Thyroid gland (tissue), 4 donors: ENCODE data around the gene ATP6V1G1. TPM values are rescaled to one million over a fixed set of nuclear protein-coding genes. Genes with fewer than 3 reads are reported as not detected.
"Not testable (repeated sequence)": the region's sequence is repeated elsewhere in the genome, so short reads cannot be mapped to it uniquely, and the experiment has no call there.

Experiments used
- DNase-seq, 2 donors: peaks; one replicate each; pipeline ENCODE4 v3.0.0-alpha.2; 2019
- H3K27ac ChIP-seq, 3 donors: fragments of 200-600 bp; sonication (generic); 1 replicate in 2 of 3; 2 replicates in 1 of 3; pipeline ENCODE4 v1.5.1; 2016 to 2019; ENCODE audit warnings: mild to moderate bottlenecking in 1 of 3, moderate library complexity in 1 of 3
- H3K27me3 ChIP-seq: fragments of 200-600 bp; sonication (generic); one replicate; pipeline ENCODE4 v1.5.1; 2019
- H3K36me3 ChIP-seq, 2 donors: fragments of 200-600 bp; sonication (generic); one replicate each; pipeline ENCODE4 v1.5.1; 2016 to 2019
- H3K4me1 ChIP-seq, 2 donors: fragments of 200-600 bp; sonication (generic); one replicate each; pipeline ENCODE4 v1.5.1; 2017 to 2019
- H3K4me3 ChIP-seq, 3 donors: fragments of 200-600 bp; sonication (generic); replicated peaks in 1 of 3; 1 replicate in 2 of 3; 2 replicates in 1 of 3; pipeline ENCODE4 v1.5.1; 2016; ENCODE audit warnings: mild to moderate bottlenecking in 1 of 3
- H3K9me3 ChIP-seq: fragments of 200-600 bp; sonication (generic); one replicate; pipeline ENCODE4 v1.5.1; 2017
- CTCF ChIP-seq, 6 experiments: fragments of 200-600 bp in 3 of 6; fragments of 450-650 bp in 3 of 6; sonication (generic) in 3 of 6; IDR thresholded peaks; one replicate each; pipeline ENCODE4 v1.5.1; 2016 to 2019; ENCODE audit warnings: antibody characterized with exemption in 6 of 6, mild to moderate bottlenecking in 2 of 6, inconsistent platforms in 1 of 6, moderate library complexity in 1 of 6
- POLR2A ChIP-seq, 2 donors: fragments of 450-650 bp; IDR thresholded peaks; one replicate each; pipeline ENCODE4 v1.6.1; 2017; ENCODE audit warnings: antibody characterized with exemption in 2 of 2, mild to moderate bottlenecking in 2 of 2, moderate library complexity in 1 of 2
- WGBS, 2 donors: methylation state at CpG; one replicate each; pipeline ENCODE4 v1.1.5; 2017; 5-methylcytosine and 5-hydroxymethylcytosine counted together
- intact Hi-C: fragments of 100-400 bp; cut with DNase I; formaldehyde crosslinking; loops from one replicate; pipeline ENCODE4 v1.15.1; 2023
- total RNA-seq, 4 donors: library from RNA; depleted of rRNA; stranded (reverse); fragments of >200 nt; gene quantifications; one replicate each; pipeline ENCODE4 v1.2.3, GENCODE V29; 2016

Gene ATP6V1G1
- total RNA-seq, 4 donors from 2014 or later = 193 to 223 (median 200) TPM

GRCh38 chr9:114570742-114571141 is 16.8 kb upstream of the ATP6V1G1 start:
- intact Hi-C loops = no loop called here

GRCh38 chr9:114571391-114571790 is 16.2 kb upstream of the ATP6V1G1 start:
- WGBS, 2 donors = 54 to 63% methylated on average over 3 of the region's 3 CpGs
- intact Hi-C loops = no loop called here
- TF ChIP-seq POLR2A (IDR thresholded peaks at IDR 0.05) = no peak
- peak in 1 of 6 experiments; percentile 28 for TF ChIP-seq CTCF (IDR thresholded peaks at IDR 0.05)

More at GRCh38 chr9:114570742-114571141, 16.8 kb upstream of the ATP6V1G1 start:
- Histone ChIP-seq H3K27ac (no peak overlapping the region), H3K9me3 (no peaks in the 10 kb centered on the region), H3K27me3 (no peaks in the 10 kb centered on the region), H3K4me1 (no peaks in the 10 kb centered on the region), H3K4me3 (no peak overlapping the region), H3K36me3 (no peaks in the 10 kb centered on the region)
- no peak for DNase-seq
- 92% methylated on average over 7 of the region's 7 CpGs for WGBS, 2 donors
- TF ChIP-seq POLR2A (IDR thresholded peaks at IDR 0.05) (no peak), CTCF (IDR thresholded peaks at IDR 0.05) (no peak)

GRCh38 chr9:114572199-114572598 is 15.4 kb upstream of the ATP6V1G1 start:
- Histone ChIP-seq H3K36me3 (no peaks in the 10 kb centered on the region), H3K9me3 (no peaks in the 10 kb centered on the region), H3K4me1 (no peaks in the 10 kb centered on the region), H3K27ac (no peak overlapping the region), H3K27me3 (no peaks in the 10 kb centered on the region), H3K4me3 (no peak overlapping the region)
- TF ChIP-seq POLR2A (IDR thresholded peaks at IDR 0.05) (no peak), CTCF (IDR thresholded peaks at IDR 0.05) (no peak)
- DNase-seq = no peak
- intact Hi-C loops = no loop called here
- WGBS, 2 donors = 86 to 90% methylated on average over 6 of the region's 6 CpGs

More at GRCh38 chr9:114571391-114571790, 16.2 kb upstream of the ATP6V1G1 start:
- no peaks in the 10 kb centered on the region for H3K27me3 ChIP-seq
- H3K4me1 ChIP-seq = no peaks in the 10 kb centered on the region
- no peaks in the 10 kb centered on the region for H3K9me3 ChIP-seq
- no peak overlapping the region for H3K4me3 ChIP-seq
- peak; percentile 38 to 60 for DNase-seq
- no peaks in the 10 kb centered on the region for H3K36me3 ChIP-seq
- no peak overlapping the region for H3K27ac ChIP-seq

GRCh38 chr9:114574438-114574837 is 13.1 kb upstream of the ATP6V1G1 start:
- TF ChIP-seq CTCF (IDR thresholded peaks at IDR 0.05) (no peak), POLR2A (IDR thresholded peaks at IDR 0.05) (no peak)
- intact Hi-C loops = no loop called here
- 7 to 10% methylated on average over 1 of the region's 1 CpG for WGBS, 2 donors

GRCh38 chr9:114576779-114577178 is 10.8 kb upstream of the ATP6V1G1 start:
- H3K4me3 ChIP-seq, H3K9me3 ChIP-seq, DNase-seq, H3K27me3 ChIP-seq, H3K36me3 ChIP-seq, intact Hi-C loops, H3K27ac ChIP-seq, H3K4me1 ChIP-seq: not testable (repeated sequence)
- 72 to 74% methylated on average over 5 of the region's 5 CpGs for WGBS, 2 donors

More at GRCh38 chr9:114574438-114574837, 13.1 kb upstream of the ATP6V1G1 start:
- H3K27ac ChIP-seq = no peak overlapping the region
- no peak overlapping the region for H3K4me3 ChIP-seq
- no peaks in the 10 kb centered on the region for H3K4me1 ChIP-seq
- no peak for DNase-seq
- no peaks in the 10 kb centered on the region for H3K9me3 ChIP-seq
- H3K36me3 ChIP-seq = no peaks in the 10 kb centered on the region
- H3K27me3 ChIP-seq = no peaks in the 10 kb centered on the region

GRCh38 chr9:114578134-114578533 is 9.4 kb upstream of the ATP6V1G1 start:
- DNase-seq, H3K9me3 ChIP-seq, H3K27me3 ChIP-seq, H3K36me3 ChIP-seq, H3K4me3 ChIP-seq, H3K27ac ChIP-seq, intact Hi-C loops, H3K4me1 ChIP-seq: not testable (repeated sequence)
- WGBS, 2 donors = 86 to 96% methylated on average over 5 of the region's 5 CpGs
